ENCODE measurements around the gene SAMD14. TPM values are rescaled to one million over a fixed set of nuclear protein-coding genes. Genes with fewer than 3 reads are reported as not detected.

SAMD14 gene
- total RNA-seq, 4 donors from 2014 or later, result 0.04 to 3.8 (median 0.31) TPM; not detected in 1

DNA sequence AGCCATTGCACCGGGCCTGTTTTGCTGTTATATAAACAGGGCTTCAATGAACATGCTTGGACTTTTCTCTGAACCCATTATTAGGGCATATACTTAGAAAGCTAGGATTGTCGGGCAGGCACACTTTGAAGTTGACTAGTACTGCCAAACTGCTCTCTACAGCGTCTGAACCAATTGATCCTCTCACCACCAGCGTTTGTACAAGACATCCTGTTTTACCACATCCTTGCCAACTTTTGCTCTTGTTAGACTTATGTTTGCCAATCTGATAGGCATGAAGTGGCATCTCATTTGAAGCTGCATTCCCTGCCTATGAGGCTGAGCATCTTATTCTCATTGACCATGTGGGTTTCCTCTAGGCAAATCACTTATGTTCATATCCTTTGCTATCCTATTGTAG, 27.9 kb upstream of the SAMD14 start:
- intact Hi-C loops (cut with DNase I; ENCODE audit: low total_unique reads), result no loop called here
- TF ChIP-seq POLR2A (IDR thresholded peaks at IDR 0.05) (no peak), CTCF (IDR thresholded peaks at IDR 0.05 in 4 of 5, conservative IDR thresholded peaks at IDR 0.05 in 1 of 5) (no peak)
- peaks cover 29 to 37% of the 10 kb centered on the region in 2 donors for H3K4me1 ChIP-seq
- in situ Hi-C loops (cut with MboI; ENCODE audit: low sequenced_read_pairs in 4 of 4), result no loop called here
- H3K4me3 ChIP-seq, result no peak overlapping the region
- ATAC-seq (no peak), DNase-seq (no peak)
- no peaks in the 10 kb centered on the region for H3K27me3 ChIP-seq
- H3K27ac ChIP-seq, result peak overlapping the region; percentile 19 to 45 (median 24)
- H3K9me3 ChIP-seq, result no peaks in the 10 kb centered on the region
- H3K36me3 ChIP-seq, result no peaks in the 10 kb centered on the region

- ATAC-seq (no peak), DNase-seq (no peak)
- Histone ChIP-seq H3K4me3 (no peak overlapping the region), H3K27me3 (no peaks in the 10 kb centered on the region), H3K9me3 (no peaks in the 10 kb centered on the region), H3K36me3 (no peaks in the 10 kb centered on the region), H3K27ac (peak overlapping the region; percentile 59 to 91 (median 88)), H3K4me1 (peaks cover 32 to 34% of the 10 kb centered on the region in 2 donors)
- intact Hi-C loops (cut with DNase I; ENCODE audit: low total_unique reads) (no loop called here), in situ Hi-C loops (cut with MboI; ENCODE audit: low sequenced_read_pairs in 4 of 4) (no loop called here)
- TF ChIP-seq CTCF (IDR thresholded peaks at IDR 0.05 in 4 of 5, conservative IDR thresholded peaks at IDR 0.05 in 1 of 5) (no peak), POLR2A (IDR thresholded peaks at IDR 0.05) (no peak)
Observed at GRCh38 chr17:50155115-50155819, 25.3 kb upstream of the SAMD14 start.

DNA sequence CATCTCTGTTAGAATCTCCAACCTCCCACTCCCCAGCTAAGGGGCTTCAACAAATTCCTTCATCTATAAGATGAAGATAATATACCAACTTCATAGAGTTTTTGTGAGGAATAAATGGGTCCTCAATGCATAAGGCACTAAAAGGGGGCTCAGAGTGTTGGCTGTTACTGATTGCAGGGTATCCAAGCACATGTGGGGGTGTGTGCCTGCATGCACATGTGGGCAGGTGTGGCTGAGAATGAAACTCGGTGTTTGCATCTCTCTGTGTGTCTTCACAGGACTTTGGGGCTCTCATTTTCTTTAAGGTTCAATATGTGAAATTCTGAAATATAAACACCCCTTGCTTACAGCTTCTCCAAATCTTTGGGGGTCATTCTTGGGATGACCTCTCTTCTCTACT, 24.6 kb upstream of the SAMD14 start:
- peak overlapping the region; percentile 85 to 93 (median 91) for H3K27ac ChIP-seq
- peaks cover 32 to 34% of the 10 kb centered on the region in 2 donors for H3K4me1 ChIP-seq
- TF ChIP-seq CTCF (IDR thresholded peaks at IDR 0.05 in 4 of 5, conservative IDR thresholded peaks at IDR 0.05 in 1 of 5) (no peak), POLR2A (IDR thresholded peaks at IDR 0.05) (no peak)
- ATAC-seq (no peak), DNase-seq (no peak)
- in situ Hi-C loops (cut with MboI; ENCODE audit: low sequenced_read_pairs in 4 of 4), result no loop called here
- no peaks in the 10 kb centered on the region for H3K9me3 ChIP-seq
- no peaks in the 10 kb centered on the region for H3K36me3 ChIP-seq
- no peak overlapping the region for H3K4me3 ChIP-seq
- intact Hi-C loops (cut with DNase I; ENCODE audit: low total_unique reads), result no loop called here
- H3K27me3 ChIP-seq, result no peaks in the 10 kb centered on the region

DNA sequence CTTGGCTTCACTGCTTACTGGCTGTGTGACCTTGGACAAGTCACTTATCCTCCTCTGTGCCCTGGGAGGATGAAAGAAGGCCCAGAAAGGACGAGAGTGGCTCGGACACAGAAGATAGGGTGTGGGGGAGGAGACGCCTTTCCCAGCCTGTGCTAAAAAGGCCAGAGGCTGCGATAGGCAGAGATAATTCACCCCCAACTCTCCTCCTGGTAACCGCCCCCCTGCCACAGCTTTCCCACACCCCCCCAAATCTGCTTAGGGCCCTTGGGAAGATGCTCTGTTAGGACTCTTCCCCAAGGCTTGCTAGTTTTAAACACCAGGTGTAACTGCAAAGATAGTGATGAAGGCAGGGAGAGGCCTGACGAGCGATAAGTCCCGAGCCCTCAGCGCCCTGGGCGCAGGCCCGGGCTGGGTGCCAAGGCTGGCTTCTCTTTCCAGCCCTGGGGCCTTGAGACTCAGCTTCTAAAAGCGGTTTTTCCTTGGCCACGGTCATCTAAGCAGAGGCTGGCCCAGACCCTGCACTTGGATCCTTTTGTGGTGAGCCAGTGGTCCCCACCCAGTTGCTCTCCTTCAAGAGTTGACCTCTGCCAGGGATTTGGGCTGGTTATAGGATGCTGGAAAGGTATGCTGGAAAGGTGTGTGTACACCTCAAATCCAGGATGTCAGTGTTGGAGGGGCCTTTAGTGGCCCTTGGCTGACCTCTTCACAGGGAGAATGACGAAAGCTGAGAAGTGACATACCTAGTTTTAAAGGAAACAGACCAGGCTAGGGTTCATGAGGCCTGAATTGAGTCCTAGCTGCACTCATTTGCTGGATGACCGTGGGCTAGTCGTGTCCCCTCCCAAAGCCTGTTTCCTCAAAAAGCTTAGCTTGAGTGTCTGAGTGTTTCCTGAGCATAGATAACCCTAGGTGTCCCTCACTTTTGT, 24.0 kb upstream of the SAMD14 start:
- DNase-seq (peak in 1 of 2 donors; percentile 78), ATAC-seq (peak in 1 of 2 donors; percentile 13)
- in situ Hi-C loops (cut with MboI; ENCODE audit: low sequenced_read_pairs in 4 of 4) (no loop called here), intact Hi-C loops (cut with DNase I; ENCODE audit: low total_unique reads) (no loop called here)
- TF ChIP-seq CTCF (IDR thresholded peaks at IDR 0.05 in 4 of 5, conservative IDR thresholded peaks at IDR 0.05 in 1 of 5), result no peak
- no peak for TF ChIP-seq POLR2A (IDR thresholded peaks at IDR 0.05)
- Histone ChIP-seq H3K27me3 (no peaks in the 10 kb centered on the region), H3K9me3 (no peaks in the 10 kb centered on the region), H3K27ac (peak overlapping the region; percentile 85 to 93 (median 91)), H3K36me3 (no peaks in the 10 kb centered on the region), H3K4me3 (no peak overlapping the region), H3K4me1 (peaks cover 32 to 38% of the 10 kb centered on the region in 2 donors)
